GM12878 (cell line): ENCODE measurements around the gene AEBP2. TPM values are rescaled to one million over a fixed set of nuclear protein-coding genes. Genes with fewer than 3 reads are reported as not detected.

ENCODE experiments used
- ATAC-seq: fragments of 200-7000 bp; cut with Tn5 transposase; 3 replicates; pipeline ENCODE4 v1.9.1; 2020; ENCODE audit warnings: mild to moderate bottlenecking, moderate library complexity
- BruUV-seq: library from RNA; stranded (reverse); fragments of 400-500 nt; replicated peaks from 2 replicates; lab custom pipeline; 2021; lab: Mats Ljungman, UMichigan
- CTCF ChIA-PET: fragments of 300-600 bp; sonication (Branson Sonifier 250); formaldehyde crosslinking; extraction: SDS; loops from one replicate; lab custom pipeline; 2021; ENCODE audit warnings: inconsistent platforms; lab: Yijun Ruan, JAX
- POLR2A ChIA-PET: fragments of 350-600 bp; formaldehyde crosslinking; extraction: SDS; loops from one replicate; lab custom pipeline; 2021; ENCODE audit warnings: inconsistent platforms; lab: Charles Lee
- RAD21 ChIA-PET: fragments of 300-600 bp; sonication (Branson Sonifier 250); formaldehyde crosslinking; loops from one replicate; lab custom pipeline; 2023; ENCODE audit warnings: antibody characterized with exemption; ENCODE audit not compliant: unreplicated experiment; lab: Charles Lee
- SMC1A ChIA-PET: fragments of 300-600 bp; sonication (Branson Sonifier 250); formaldehyde crosslinking; loops from one replicate; lab custom pipeline; 2023; ENCODE audit not compliant: unreplicated experiment, uncharacterized antibody; lab: Charles Lee
- DNase-seq: peaks from one replicate; pipeline ENCODE4 v3.0.0-alpha.2; 2011; ENCODE audit warnings: low read depth, low spot score
- FAIRE-seq: peaks from 3 replicates; lab custom pipeline; 2011; peaks lifted over from hg19 to GRCh38; lab: Jason Lieb, UNC
- H2AFZ ChIP-seq: 2 replicates; pipeline ENCODE4 v1.6.0; 2011; ENCODE audit warnings: low read depth, low read length, control low read depth; ENCODE audit not compliant: control insufficient read depth
- H3K27ac ChIP-seq: 2 replicates; pipeline ENCODE4 v1.5.1; 2011; ENCODE audit warnings: control low read depth; ENCODE audit not compliant: control insufficient read depth, insufficient read depth
- H3K27me3 ChIP-seq, 2 experiments: replicated peaks in 1 of 2; 2 replicates each; pipeline versions ENCODE4 v1.6.0 to v1.6.1; 2011; ENCODE audit warnings: low read length in 1 of 2; ENCODE audit not compliant: control insufficient read depth in 2 of 2, insufficient read depth in 2 of 2
- H3K36me3 ChIP-seq, 2 experiments: 2 replicates each; pipeline ENCODE4 v1.5.1; 2011; ENCODE audit warnings: low read length in 1 of 2; ENCODE audit not compliant: control insufficient read depth in 2 of 2, insufficient read depth in 2 of 2
- H3K4me1 ChIP-seq: 2 replicates; pipeline ENCODE4 v1.6.1; 2011; ENCODE audit warnings: mild to moderate bottlenecking, low read length, moderate library complexity, mixed read lengths; ENCODE audit not compliant: control insufficient read depth, insufficient read depth
- H3K4me2 ChIP-seq: 2 replicates; pipeline ENCODE4 v1.6.0; 2011; ENCODE audit warnings: control low read depth; ENCODE audit not compliant: control insufficient read depth, insufficient read depth
- H3K4me3 ChIP-seq: fragments of 200-600 bp; sonication (generic); 2 replicates; pipeline ENCODE4 v1.5.1; 2016
- H3K79me2 ChIP-seq: 2 replicates; pipeline ENCODE4 v1.6.0; 2011; ENCODE audit warnings: low read length; ENCODE audit not compliant: control insufficient read depth, insufficient read depth
- H3K9ac ChIP-seq: 2 replicates; pipeline ENCODE4 v1.8.0; 2011; ENCODE audit warnings: low read length, control low read depth, mixed read lengths; ENCODE audit not compliant: control insufficient read depth, insufficient read depth
- H3K9me3 ChIP-seq: replicated peaks from 3 replicates; pipeline ENCODE4 v1.5.1; 2011; ENCODE audit warnings: mild to moderate bottlenecking, low read length; ENCODE audit not compliant: control insufficient read depth, insufficient read depth
- H4K20me1 ChIP-seq: 2 replicates; pipeline ENCODE4 v1.6.0; 2011; ENCODE audit not compliant: control insufficient read depth, insufficient read depth
- BCLAF1 ChIP-seq: fragments of 450-650 bp; IDR thresholded peaks from 2 replicates; pipeline ENCODE4 v1.6.1; 2017; ENCODE audit warnings: antibody characterized with exemption, mild to moderate bottlenecking, moderate library complexity
- CHD4 ChIP-seq: fragments of 200-600 bp; sonication (generic); IDR thresholded peaks from 2 replicates; pipeline ENCODE4 v1.6.1; 2016; ENCODE audit warnings: mild to moderate bottlenecking
- EED ChIP-seq: sonication (generic); IDR thresholded peaks from 2 replicates; pipeline ENCODE4 v1.6.1; 2016; ENCODE audit warnings: antibody characterized with exemption, low read depth
- NR2F1 ChIP-seq: fragments of 450-650 bp; conservative IDR thresholded peaks from 2 replicates; pipeline ENCODE4 v1.6.1; 2017; ENCODE audit warnings: mild to moderate bottlenecking
- SP1 ChIP-seq: IDR thresholded peaks from one replicate; pipeline ENCODE4 v1.6.1; 2011; ENCODE audit warnings: low read depth, low read length
- STAT1 ChIP-seq: fragments of 450-650 bp; conservative IDR thresholded peaks from 2 replicates; pipeline ENCODE4 v1.6.1; 2014; ENCODE audit warnings: antibody characterized with exemption, mild to moderate bottlenecking
- STAT3 ChIP-seq: IDR thresholded peaks from 2 replicates; pipeline ENCODE4 v1.6.1; 2011; ENCODE audit warnings: low read depth, low read length, improper control_type of control experiment
- USF2 ChIP-seq: IDR thresholded peaks from 2 replicates; pipeline ENCODE4 v1.6.1; 2011; ENCODE audit warnings: low read depth, low read length, improper control_type of control experiment, borderline replicate concordance
- YBX1 ChIP-seq: fragments of 450-650 bp; IDR thresholded peaks from 2 replicates; pipeline ENCODE4 v1.6.1; 2016; ENCODE audit warnings: antibody characterized with exemption
- ZBTB11 ChIP-seq: fragments of 450-650 bp; formaldehyde crosslinking; IDR thresholded peaks from 2 replicates; pipeline ENCODE4 v1.5.0; 2022; ENCODE audit warnings: mild to moderate bottlenecking, missing genetic modification characterization
- ZNF274 ChIP-seq: IDR thresholded peaks from one replicate; pipeline ENCODE4 v1.8.0; 2011; ENCODE audit not compliant: insufficient read length, insufficient read depth
- WGBS: methylation state at CpG from one replicate; pipeline ENCODE4 v1.1.6; 2016; ENCODE audit warnings: low lambda C conversion rate; ENCODE audit not compliant: insufficient replicate concordance, insufficient coverage; ENCODE audit errors: missing lambda C conversion rate; 5-methylcytosine and 5-hydroxymethylcytosine counted together
- in situ Hi-C: fragments of 300-500 bp; cut with MboI; formaldehyde crosslinking; loops from 9 replicates; pipeline ENCODE4 v1.14.3; 2018; ENCODE audit warnings: mixed read lengths
- intact Hi-C: fragments of 100-400 bp; cut with micrococcal nuclease; formaldehyde crosslinking; loops from one replicate; pipeline ENCODE4 v1.14.2; 2022; ENCODE audit not compliant: unreplicated experiment
- polyA plus RNA-seq, 11 experiments: library from polyadenylated mRNA; depleted of rRNA in 4 of 11; unstranded in 6 of 11; stranded (reverse) in 5 of 11; fragments of >200 nt; fragmentation: Nextera tagmentation in 4 of 11; fragmentation: Illumina TruSeq in 1 of 11; extraction: Ambion mirVana in 4 of 11; extraction: Trizol in 1 of 11; gene quantifications; 1 replicate in 1 of 11; 2 replicates in 10 of 11; pipeline versions ENCODE4 v1.2.1 to v1.2.3, GENCODE V29; 2011 to 2016; ENCODE audit warnings: inconsistent platforms in 2 of 11, missing spikeins in 2 of 11, low read depth in 1 of 11
- total RNA-seq, 4 experiments: library from RNA; depleted of rRNA in 3 of 4; stranded (reverse); fragments of >200 nt in 3 of 4; fragmentation: Illumina TruSeq in 1 of 4; extraction: Trizol in 1 of 4; gene quantifications; 2 replicates each; pipeline versions ENCODE4 v1.2.1 to v1.2.3, GENCODE V29; 2013 to 2021

Gene AEBP2
- total and polyA plus RNA-seq, 10 of the 15 experiments (the other 5 are each of a cell fraction or from before 2014, with no cell fraction given): 17.6 to 126 (median 44.8) TPM

- no peak overlapping the region for H3K4me3 ChIP-seq
- H3K9me3 ChIP-seq: no peaks in the 10 kb centered on the region
- no peaks in the 10 kb centered on the region for H3K36me3 ChIP-seq
- no TSS peak for BruUV-seq
- POLR2A ChIA-PET: no interaction called here
- no peak overlapping the region for H3K9ac ChIP-seq
- DNase-seq (no peak), ATAC-seq (no peak), FAIRE-seq (no peak)
- TF ChIP-seq ZBTB11 (CRISPR knock-in tag): no peak
- TF ChIP-seq SP1: no peak
- TF ChIP-seq EED: no peak
- no peak for TF ChIP-seq BCLAF1
- TF ChIP-seq STAT1: no peak
- TF ChIP-seq YBX1: no peak
- no peak for TF ChIP-seq NR2F1
- no peak for TF ChIP-seq USF2
- no peak for TF ChIP-seq CHD4
- TF ChIP-seq ZNF274: no peak
- no peak for TF ChIP-seq STAT3
- H2AFZ ChIP-seq: no peak overlapping the region
- 74% methylated on average over 7 of the region's 7 CpGs for WGBS
- no peaks in the 10 kb centered on the region for H3K79me2 ChIP-seq
- intact Hi-C loops: no loop called here
- peaks cover 3% of the 10 kb centered on the region for H3K4me1 ChIP-seq
- SMC1A ChIA-PET: interaction anchor here (0.7 to 1.1 kb wide), 2 partner anchors 10 to 17 kb away, joined by 3 read pairs; no protein-coding TSS in a partner anchor
- in situ Hi-C loops: no loop called here
- H3K4me2 ChIP-seq: no peak overlapping the region
- no peaks in the 10 kb centered on the region for H3K27me3 ChIP-seq
- no peak overlapping the region for H3K27ac ChIP-seq
- CTCF ChIA-PET: interaction anchor here (1.2 kb wide), 1 partner anchor 26 kb away, joined by 4 read pairs; no protein-coding TSS in a partner anchor
- H4K20me1 ChIP-seq: no peaks in the 10 kb centered on the region
- RAD21 ChIA-PET: no interaction called here
Measured at GRCh38 chr12:19546611-19547162, 107.4 kb downstream of the AEBP2 start.
